Gastrocnemius medialis (tissue), 4 donors: ENCODE results near the gene TOB2. TPM values are rescaled to one million over a fixed set of nuclear protein-coding genes. Genes with fewer than 3 reads are reported as not detected.
"Not testable (repeated sequence)": the region's sequence is repeated elsewhere in the genome, so short reads cannot be mapped to it uniquely, and the experiment has no call there.

ENCODE experiments used
- ATAC-seq, 2 donors: fragments of 150-250 bp; one replicate each; pipeline ENCODE4 v1.9.1; 2016
- DNase-seq, 2 donors: peaks; one replicate each; pipeline ENCODE4 v3.0.0-alpha.2; 2019
- H3K27ac ChIP-seq, 4 donors: fragments of 200-600 bp; sonication (generic); 1 replicate in 1 of 4; 2 replicates in 3 of 4; pipeline ENCODE4 v1.5.1; 2016 to 2018; ENCODE audit warnings: mild to moderate bottlenecking in 2 of 4, moderate library complexity in 1 of 4
- H3K27me3 ChIP-seq, 3 donors: fragments of 200-600 bp; sonication (generic) in 2 of 3; 1 replicate in 1 of 3; 2 replicates in 2 of 3; pipeline versions ENCODE4 v1.5.1 to v1.6.0; 2016 to 2019; ENCODE audit warnings: mild to moderate bottlenecking in 1 of 3, moderate library complexity in 1 of 3
- H3K36me3 ChIP-seq, 2 donors: fragments of 200-600 bp; sonication (generic) in 1 of 2; one replicate each; pipeline ENCODE4 v1.5.1; 2017 to 2018
- H3K4me1 ChIP-seq, 2 donors: fragments of 200-600 bp; sonication (generic) in 1 of 2; one replicate each; pipeline ENCODE4 v1.5.1; 2016 to 2017; ENCODE audit warnings: mild to moderate bottlenecking in 2 of 2
- H3K4me3 ChIP-seq, 4 donors: fragments of 200-600 bp; sonication (generic) in 3 of 4; 1 replicate in 1 of 4; 2 replicates in 3 of 4; pipeline ENCODE4 v1.5.1; 2016 to 2019; ENCODE audit warnings: mild to moderate bottlenecking in 2 of 4
- H3K9me3 ChIP-seq, 3 donors: fragments of 200-600 bp; sonication (generic) in 2 of 3; 1 replicate in 1 of 3; 2 replicates in 2 of 3; pipeline ENCODE4 v1.5.1; 2016 to 2019
- POLR2A ChIP-seq, 2 donors: fragments of 450-650 bp; IDR thresholded peaks; one replicate each; pipeline ENCODE4 v1.6.1; 2017; ENCODE audit warnings: antibody characterized with exemption in 2 of 2, mild to moderate bottlenecking in 2 of 2, moderate library complexity in 2 of 2
- in situ Hi-C, 4 donors: fragments of 200-750 bp; cut with MboI; loops; one replicate each; pipeline versions ENCODE4 v1.15.0 to v1.8.0; 2017; ENCODE audit warnings: low sequenced_read_pairs in 4 of 4
- intact Hi-C: fragments of 100-400 bp; cut with DNase I; formaldehyde crosslinking; loops from one replicate; pipeline ENCODE4 v1.15.1; 2023; ENCODE audit warnings: low total_unique reads
- total RNA-seq, 4 donors: library from RNA; depleted of rRNA; stranded (reverse); fragments of >200 nt; gene quantifications; one replicate each; pipeline versions ENCODE4 v1.1.0 to v1.2.3, GENCODE V29; 2016
- TF ChIP-seq, protein P1 (sequence below), 5 experiments: fragments of 450-650 bp in 3 of 5; fragments of 200-600 bp in 2 of 5; sonication (generic) in 2 of 5; IDR thresholded peaks in 4 of 5; conservative IDR thresholded peaks in 1 of 5; 1 replicate in 4 of 5; 2 replicates in 1 of 5; pipeline ENCODE4 v1.5.1; 2016 to 2019; ENCODE audit warnings: antibody characterized with exemption in 5 of 5, mild to moderate bottlenecking in 3 of 5, moderate library complexity in 3 of 5

The TOB2 gene
- total RNA-seq, 4 donors from 2014 or later: 48.1 to 93.6 (median 65.7) TPM

DNA sequence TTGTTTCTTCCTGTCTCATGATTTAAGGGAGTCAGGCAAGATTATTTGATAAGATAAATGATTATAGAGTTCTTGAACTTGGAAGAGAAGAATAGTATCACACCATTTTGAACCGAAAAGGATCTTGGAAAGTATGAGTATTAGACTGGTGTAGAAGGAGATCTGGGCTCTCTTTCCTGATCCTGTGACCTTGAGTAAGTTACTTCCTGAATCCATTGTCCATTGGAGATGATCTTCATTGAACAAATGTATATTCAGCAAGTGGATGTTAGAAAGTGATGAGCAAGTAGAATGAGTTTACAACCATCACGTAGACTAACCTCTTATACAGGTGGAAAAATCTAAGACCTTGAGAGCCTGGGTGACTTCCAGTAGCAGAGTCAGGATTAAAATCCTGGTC is 24.3 kb upstream of the TOB2 start:
- H3K4me3 ChIP-seq: peak overlapping the region in 3 of 4 donors; percentile 21 to 94 (median 84)
- no peaks in the 10 kb centered on the region for H3K27me3 ChIP-seq
- DNase-seq: no peak
- H3K4me1 ChIP-seq: peaks cover 59 to 60% of the 10 kb centered on the region in 2 donors
- no peak for ATAC-seq
- peak overlapping the region; percentile 96 to 98 (median 96) for H3K27ac ChIP-seq
- in situ Hi-C loops: loop anchor here in 2 of 4 donors (5.0 to 10.0 kb wide), 2 partner anchors 41 to 66 kb away; no protein-coding TSS in a partner anchor
- no peak for TF ChIP-seq POLR2A (IDR thresholded peaks at IDR 0.05)
- TF ChIP-seq, protein P1, sequence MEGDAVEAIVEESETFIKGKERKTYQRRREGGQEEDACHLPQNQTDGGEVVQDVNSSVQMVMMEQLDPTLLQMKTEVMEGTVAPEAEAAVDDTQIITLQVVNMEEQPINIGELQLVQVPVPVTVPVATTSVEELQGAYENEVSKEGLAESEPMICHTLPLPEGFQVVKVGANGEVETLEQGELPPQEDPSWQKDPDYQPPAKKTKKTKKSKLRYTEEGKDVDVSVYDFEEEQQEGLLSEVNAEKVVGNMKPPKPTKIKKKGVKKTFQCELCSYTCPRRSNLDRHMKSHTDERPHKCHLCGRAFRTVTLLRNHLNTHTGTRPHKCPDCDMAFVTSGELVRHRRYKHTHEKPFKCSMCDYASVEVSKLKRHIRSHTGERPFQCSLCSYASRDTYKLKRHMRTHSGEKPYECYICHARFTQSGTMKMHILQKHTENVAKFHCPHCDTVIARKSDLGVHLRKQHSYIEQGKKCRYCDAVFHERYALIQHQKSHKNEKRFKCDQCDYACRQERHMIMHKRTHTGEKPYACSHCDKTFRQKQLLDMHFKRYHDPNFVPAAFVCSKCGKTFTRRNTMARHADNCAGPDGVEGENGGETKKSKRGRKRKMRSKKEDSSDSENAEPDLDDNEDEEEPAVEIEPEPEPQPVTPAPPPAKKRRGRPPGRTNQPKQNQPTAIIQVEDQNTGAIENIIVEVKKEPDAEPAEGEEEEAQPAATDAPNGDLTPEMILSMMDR (IDR thresholded peaks at IDR 0.05 in 4 of 5, conservative IDR thresholded peaks at IDR 0.05 in 1 of 5): no peak
- H3K36me3 ChIP-seq: peaks cover 0 to 19% of the 10 kb centered on the region in 2 donors
- no peaks in the 10 kb centered on the region for H3K9me3 ChIP-seq
- intact Hi-C loops: no loop called here

DNA sequence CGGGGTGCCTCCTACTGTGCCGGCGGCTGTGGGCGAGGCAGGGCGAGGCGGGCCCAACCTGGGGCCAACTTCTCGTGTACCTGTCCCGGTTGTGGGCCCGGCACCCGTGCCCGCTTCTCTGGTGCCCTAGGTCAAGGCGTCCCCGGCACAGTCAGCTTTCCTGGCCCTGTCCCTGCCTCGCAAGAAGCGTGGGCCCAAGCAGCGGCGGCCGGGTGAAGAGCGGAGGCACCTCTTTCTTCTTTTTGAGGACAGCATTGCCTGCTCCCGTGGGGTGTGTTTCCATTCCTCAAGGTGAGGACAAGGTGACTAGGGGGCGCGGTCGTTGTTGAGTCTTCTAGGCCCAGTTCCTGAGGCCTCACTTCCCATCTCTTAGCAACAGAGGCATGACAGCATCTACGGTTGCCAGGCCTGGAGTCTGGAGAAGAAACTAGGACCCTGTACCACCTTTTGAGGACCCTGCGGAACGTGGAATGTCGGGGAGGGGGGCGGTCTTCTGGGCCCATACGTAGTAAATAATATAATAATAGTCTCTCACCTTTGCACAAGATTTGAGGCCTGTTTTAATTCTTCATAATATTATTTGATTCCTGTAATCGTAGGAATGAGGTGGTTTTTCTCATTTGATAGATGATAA is 22.7 kb upstream of the TOB2 start:
- TF ChIP-seq, protein P1 (IDR thresholded peaks at IDR 0.05 in 4 of 5, conservative IDR thresholded peaks at IDR 0.05 in 1 of 5): peak in 2 of 5 experiments; percentile 3 to 5
- no peak for TF ChIP-seq POLR2A (IDR thresholded peaks at IDR 0.05)
- no peaks in the 10 kb centered on the region for H3K27me3 ChIP-seq
- peak overlapping the region; percentile 96 to 98 (median 96) for H3K27ac ChIP-seq
- intact Hi-C loops (loop anchor here (1.0 to 10.0 kb wide), 2 partner anchors 21 to 1285 kb away; no protein-coding TSS in a partner anchor), in situ Hi-C loops (no loop called here)
- peak; percentile 50 to 82 for DNase-seq
- peak; percentile 51 to 66 for ATAC-seq
- H3K9me3 ChIP-seq: no peaks in the 10 kb centered on the region
- peak overlapping the region; percentile 77 to 94 (median 88) for H3K4me3 ChIP-seq
- peaks cover 0 to 34% of the 10 kb centered on the region in 2 donors for H3K36me3 ChIP-seq
- H3K4me1 ChIP-seq: peaks cover 49 to 55% of the 10 kb centered on the region in 2 donors

DNA sequence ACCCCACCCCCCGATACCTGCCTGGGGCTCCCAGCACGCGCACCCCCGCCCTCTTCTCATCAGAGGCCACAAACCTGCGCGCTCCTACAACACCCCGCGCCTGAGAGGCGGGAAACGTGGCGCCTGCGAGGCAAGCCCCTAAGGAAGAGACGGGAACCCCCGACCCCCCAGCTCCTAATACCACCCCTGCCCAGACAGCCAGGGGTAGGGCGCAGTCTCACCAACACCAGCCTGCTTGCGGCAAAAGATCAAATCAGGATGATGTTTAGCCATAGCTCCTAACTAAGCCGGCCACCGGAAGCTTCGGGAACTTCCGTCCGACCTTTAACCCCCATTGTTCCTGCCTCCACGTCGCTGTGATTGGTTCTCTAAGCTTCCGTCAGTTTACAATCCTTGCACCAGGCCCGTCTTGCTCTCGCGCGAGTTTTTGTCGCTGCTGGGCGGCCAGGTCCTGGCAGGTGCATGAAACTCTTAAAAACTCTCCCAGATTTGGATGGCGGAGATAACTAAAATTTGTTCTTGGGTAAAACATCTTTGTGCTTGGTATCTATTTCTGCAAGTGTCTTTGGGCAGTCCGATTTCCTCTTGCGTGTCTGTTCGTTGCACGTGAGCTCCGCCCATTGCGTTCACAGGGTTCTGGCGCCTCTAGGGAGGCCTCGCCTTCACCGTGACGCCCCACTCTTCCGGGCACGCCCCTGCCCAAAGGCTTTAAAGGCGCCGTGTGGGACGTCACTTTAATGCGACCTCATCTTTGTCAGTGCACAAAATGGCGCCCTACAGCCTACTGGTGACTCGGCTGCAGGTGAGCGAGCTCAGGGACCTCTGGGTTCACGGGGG is 22.0 kb upstream of the TOB2 start, which contains the start of the genes ACO2 and PHF5A:
Gene ACO2, plus strand, starts transcription at position 737 of the 837 bp plus-strand sequence. Its CDS starts 30 bp downstream, at position 767.
Gene PHF5A, minus strand, starts transcription at position 312 of the 837 bp plus-strand sequence. Its CDS starts 39 bp downstream, at position 273.
- H3K4me1 ChIP-seq: peaks cover 44 to 51% of the 10 kb centered on the region in 2 donors

DNA sequence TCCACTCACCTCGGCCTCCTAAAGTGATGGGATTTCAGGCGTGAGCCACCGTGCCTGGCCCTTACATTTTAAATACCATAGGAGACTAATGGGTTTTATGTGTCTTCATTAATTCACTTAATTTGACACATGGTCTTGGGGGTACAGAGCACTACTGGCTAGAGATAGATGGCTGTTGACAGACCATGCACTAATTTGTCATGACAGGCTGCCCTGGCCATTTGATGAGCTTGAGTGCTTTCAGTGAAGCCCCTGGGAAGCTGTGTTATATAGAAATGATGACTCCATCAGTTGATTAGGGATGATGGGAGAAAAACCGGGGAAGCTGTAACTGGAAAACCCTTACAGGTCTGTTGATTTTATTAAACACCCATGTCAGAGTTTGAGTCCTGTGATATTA is 15.3 kb upstream of the TOB2 start:
- H3K4me3 ChIP-seq: no peak overlapping the region
- H3K9me3 ChIP-seq: no peaks in the 10 kb centered on the region
- TF ChIP-seq POLR2A (IDR thresholded peaks at IDR 0.05): no peak
- TF ChIP-seq, protein P1 (IDR thresholded peaks at IDR 0.05 in 4 of 5, conservative IDR thresholded peaks at IDR 0.05 in 1 of 5): no peak
- H3K36me3 ChIP-seq: peaks cover 0 to 77% of the 10 kb centered on the region in 2 donors
- in situ Hi-C loops: no loop called here
- ATAC-seq: no peak
- no peak overlapping the region for H3K27ac ChIP-seq
- no peaks in the 10 kb centered on the region for H3K4me1 ChIP-seq
- H3K27me3 ChIP-seq: no peaks in the 10 kb centered on the region
- no peak for DNase-seq
- intact Hi-C loops: loop anchor here (10.0 kb wide), 1 partner anchor 1293 kb away; no protein-coding TSS in a partner anchor

More for the DNA sequence above, 22.0 kb upstream of the TOB2 start, which contains the start of the genes ACO2 and PHF5A:
- Histone ChIP-seq H3K27me3 (no peaks in the 10 kb centered on the region), H3K36me3 (peaks cover 0 to 41% of the 10 kb centered on the region in 2 donors), H3K9me3 (no peaks in the 10 kb centered on the region), H3K4me3 (peak within 1 kb of the TSS; percentile 77 to 94 (median 88)), H3K27ac (peak within 1 kb of the TSS; percentile 96 to 98 (median 96))
- in situ Hi-C loops: no loop called here
- DNase-seq (peak; percentile 95 to 96), ATAC-seq (peak; percentile 89 to 93)
- TF ChIP-seq, protein P1 (IDR thresholded peaks at IDR 0.05 in 4 of 5, conservative IDR thresholded peaks at IDR 0.05 in 1 of 5): peak in 2 of 5 experiments; percentile 26 to 45
- peak; percentile 93 to 95 for TF ChIP-seq POLR2A (IDR thresholded peaks at IDR 0.05)
- intact Hi-C loops: loop anchor here (1.0 to 10.0 kb wide), 2 partner anchors 20 to 1286 kb away; no protein-coding TSS in a partner anchor

DNA sequence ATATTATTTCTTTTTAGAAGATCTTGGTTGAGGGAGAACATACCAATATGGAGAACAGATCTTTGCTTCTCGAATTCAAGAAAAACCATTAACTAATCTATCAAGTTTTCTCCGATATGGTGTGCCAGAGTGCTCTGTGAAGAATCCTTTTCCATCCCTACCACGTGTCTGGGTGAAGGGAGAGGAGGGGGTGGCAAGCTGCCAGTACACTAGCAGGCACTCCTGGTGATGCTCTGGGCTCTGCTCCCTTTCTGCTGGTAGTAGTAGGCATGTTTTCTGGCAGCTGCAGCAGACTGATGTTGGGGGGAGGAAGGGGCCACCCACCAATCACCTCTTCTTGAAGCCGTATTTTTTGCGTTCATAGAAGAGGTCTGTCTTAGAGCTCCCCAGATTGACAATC is 13.5 kb upstream of the TOB2 start:
- H3K36me3 ChIP-seq: peaks cover 0 to 58% of the 10 kb centered on the region in 2 donors
- H3K9me3 ChIP-seq, H3K27ac ChIP-seq, ATAC-seq, DNase-seq, H3K4me1 ChIP-seq, H3K4me3 ChIP-seq, in situ Hi-C loops, H3K27me3 ChIP-seq: not testable (repeated sequence)
- intact Hi-C loops: loop anchor here (10.0 kb wide), 1 partner anchor 1295 kb away; no protein-coding TSS in a partner anchor
